GM19035 (cell line): ENCODE data around the gene TBC1D2.

Source experiments
- ATAC-seq: cut with Tn5 transposase; IDR thresholded peaks from one replicate; pipeline ENCODE4 v1.9.1; 2021; ENCODE audit not compliant: unreplicated experiment

Gene TBC1D2

GRCh38 chr9:98241357-98242300 lies 13.8 kb downstream of the TBC1D2 start:
- no peak for ATAC-seq

GRCh38 chr9:98240475-98240874 lies 15.0 kb downstream of the TBC1D2 start:
- no peak for ATAC-seq

GRCh38 chr9:98236901-98237487 lies 18.5 kb downstream of the TBC1D2 start:
- ATAC-seq: no peak

GRCh38 chr9:98235126-98235525 lies 20.3 kb downstream of the TBC1D2 start:
- ATAC-seq: no peak

GRCh38 chr9:98234245-98234825 lies 21.1 kb downstream of the TBC1D2 start:
- ATAC-seq: no peak

- no peak for ATAC-seq
Observed at GRCh38 chr9:98232926-98233325, 22.5 kb downstream of the TBC1D2 start.

GRCh38 chr9:98231770-98232478 lies 23.5 kb downstream of the TBC1D2 start:
- ATAC-seq: no peak

GRCh38 chr9:98230789-98231188 lies 24.7 kb downstream of the TBC1D2 start:
- no peak for ATAC-seq

- ATAC-seq: no peak
Observed at GRCh38 chr9:98230304-98230703, 25.1 kb downstream of the TBC1D2 start.

GRCh38 chr9:98229620-98230019 lies 25.8 kb downstream of the TBC1D2 start:
- no peak for ATAC-seq

GRCh38 chr9:98229090-98229395 lies 26.4 kb downstream of the TBC1D2 start:
- no peak for ATAC-seq

- no peak for ATAC-seq
Observed at GRCh38 chr9:98228392-98229089, 26.9 kb downstream of the TBC1D2 start.

GRCh38 chr9:98227883-98228282 lies 27.6 kb downstream of the TBC1D2 start:
- ATAC-seq: no peak

- ATAC-seq: no peak
Observed at GRCh38 chr9:98226957-98227356, 28.5 kb downstream of the TBC1D2 start.

GRCh38 chr9:98226516-98226915 lies 28.9 kb downstream of the TBC1D2 start:
- ATAC-seq: no peak

- no peak for ATAC-seq
Observed at GRCh38 chr9:98225015-98225442, 30.4 kb downstream of the TBC1D2 start.

- ATAC-seq: no peak
Observed at GRCh38 chr9:98222885-98223691, 32.4 kb downstream of the TBC1D2 start.

- ATAC-seq: no peak
Observed at GRCh38 chr9:98220911-98221310, 34.5 kb downstream of the TBC1D2 start.

GRCh38 chr9:98219794-98220370 lies 35.6 kb downstream of the TBC1D2 start:
- ATAC-seq: no peak

- no peak for ATAC-seq
Observed at GRCh38 chr9:98219364-98219716, 36.1 kb downstream of the TBC1D2 start.
